Endodermal cell (in vitro differentiated cells): ENCODE data around the gene VWCE. TPM values are rescaled to one million over a fixed set of nuclear protein-coding genes. Genes with fewer than 3 reads are reported as not detected.

Experiments used
- DNase-seq: peaks from one replicate; pipeline ENCODE4 v3.0.0-alpha.2; 2017
- H3K27ac ChIP-seq: 2 replicates; pipeline ENCODE4 v1.5.1; 2013; ENCODE audit warnings: mild to moderate bottlenecking, low read depth, low read length, moderate library complexity
- H3K27me3 ChIP-seq: 2 replicates; pipeline ENCODE4 v1.6.1; 2013; ENCODE audit warnings: mild to moderate bottlenecking, low read length, moderate library complexity; ENCODE audit not compliant: insufficient read depth, control insufficient read depth, poor library complexity, severe bottlenecking
- H3K36me3 ChIP-seq: 2 replicates; pipeline ENCODE4 v1.7.0; 2013; ENCODE audit warnings: mild to moderate bottlenecking, low read length, moderate library complexity; ENCODE audit not compliant: control insufficient read depth, insufficient read depth
- H3K4me1 ChIP-seq: one replicate; pipeline ENCODE4 v1.7.0; 2013; ENCODE audit warnings: low read length; ENCODE audit not compliant: control insufficient read depth, insufficient read depth
- H3K4me3 ChIP-seq: 2 replicates; pipeline ENCODE4 v1.5.1; 2013; ENCODE audit warnings: mild to moderate bottlenecking, low read length, moderate library complexity
- H3K9ac ChIP-seq: 2 replicates; pipeline ENCODE4 v1.6.1; 2013; ENCODE audit warnings: mild to moderate bottlenecking, low read length, moderate library complexity; ENCODE audit not compliant: poor library complexity, severe bottlenecking; ENCODE audit errors: extremely low read depth
- H3K9me3 ChIP-seq: 2 replicates; pipeline ENCODE4 v1.6.1; 2013; ENCODE audit warnings: mild to moderate bottlenecking, low read length, moderate library complexity; ENCODE audit not compliant: control insufficient read depth
- H3K27ac Mint-ChIP-seq: 2 replicates; pipeline ENCODE4 v1.8.0; 2020; ENCODE audit warnings: mixed read lengths
- H3K27me3 Mint-ChIP-seq: 2 replicates; pipeline ENCODE4 v1.8.0; 2021; ENCODE audit warnings: mild to moderate bottlenecking, mixed read lengths; ENCODE audit not compliant: insufficient read depth
- H3K36me3 Mint-ChIP-seq: 2 replicates; pipeline ENCODE4 v1.8.0; 2020; ENCODE audit warnings: low read depth, mixed read lengths
- H3K4me1 Mint-ChIP-seq: 2 replicates; pipeline ENCODE4 v1.8.0; 2020; ENCODE audit warnings: mixed read lengths
- H3K4me3 Mint-ChIP-seq: 2 replicates; pipeline ENCODE4 v1.8.0; 2020; ENCODE audit warnings: mild to moderate bottlenecking, moderate library complexity, mixed read lengths
- H3K9me3 Mint-ChIP-seq: 2 replicates; pipeline ENCODE4 v1.8.0; 2020; ENCODE audit warnings: mild to moderate bottlenecking, mixed read lengths
- whole genome bisulfite sequencing, 2 experiments: methylation state at CpG; one replicate each; pipeline versions ENCODE4 v1.1.5 to v1.1.7; 2013; ENCODE audit warnings: missing lambda C conversion rate in 2 of 2, mixed read lengths in 1 of 2; ENCODE audit not compliant: insufficient coverage in 1 of 2, insufficient read length in 1 of 2; 5-methylcytosine and 5-hydroxymethylcytosine counted together
- total RNA-seq, 2 donors: library from RNA; stranded (reverse); fragmentation: NEBNext Ultra II Directional in 1 of 2; extraction: Animal tissue kit (Norgen Biotek cat#: 25700) in 1 of 2; gene quantifications; 2 replicates in 1 of 2; 3 replicates in 1 of 2; pipeline ENCODE4 v1.2.1, GENCODE V29; 2021
- TF ChIP-seq, protein P1 (sequence below): fragments of 200-600 bp; sonication (generic); conservative IDR thresholded peaks from 2 replicates; pipeline ENCODE4 v1.5.0; 2021; ENCODE audit warnings: antibody characterized with exemption, mild to moderate bottlenecking

Gene VWCE
- total RNA-seq, 2 donors from 2014 or later = 7.2 to 13.3 TPM

DNA sequence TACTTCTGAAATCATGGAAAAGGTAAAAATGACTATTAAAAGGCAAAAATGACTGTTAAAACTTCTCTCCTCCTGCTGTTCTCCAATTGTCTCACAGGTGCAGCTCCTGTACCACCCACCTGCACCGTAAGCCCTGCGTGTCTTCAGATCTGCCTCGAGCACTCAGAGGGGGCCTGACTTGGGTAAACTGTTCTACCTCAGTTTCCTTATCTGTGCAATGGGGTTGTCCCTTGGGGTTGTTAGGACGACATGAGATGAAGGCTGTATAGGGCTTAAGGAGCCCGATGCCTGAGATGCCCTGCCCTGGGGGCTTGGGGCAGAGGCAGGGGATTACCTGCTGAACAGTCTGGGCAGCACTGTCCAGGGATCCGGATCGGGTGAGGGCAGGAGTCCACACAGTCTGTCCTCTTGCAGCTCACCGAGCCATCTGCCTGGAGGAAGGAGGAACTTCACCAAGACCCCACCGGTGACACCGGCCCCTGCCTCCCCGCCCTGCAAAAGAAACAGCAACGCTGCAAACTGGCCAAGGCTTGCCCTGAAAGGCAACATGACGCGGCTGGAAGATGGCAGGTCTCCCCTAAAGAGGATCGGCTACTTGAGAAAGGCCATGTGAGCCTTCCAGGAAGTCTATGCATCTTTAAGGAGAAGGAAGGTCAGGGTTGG lies 26.4 kb downstream of the VWCE start:
- Mint-ChIP-seq H3K27me3 (no peaks in the 10 kb centered on the region), H3K4me1 (no peaks in the 10 kb centered on the region), H3K9me3 (no peaks in the 10 kb centered on the region), H3K36me3 (peaks cover 13% of the 10 kb centered on the region), H3K4me3 (no peak overlapping the region), H3K27ac (no peak overlapping the region)
- H3K27ac ChIP-seq = no peak overlapping the region
- H3K27me3 ChIP-seq = no peaks in the 10 kb centered on the region
- TF ChIP-seq, protein P1, sequence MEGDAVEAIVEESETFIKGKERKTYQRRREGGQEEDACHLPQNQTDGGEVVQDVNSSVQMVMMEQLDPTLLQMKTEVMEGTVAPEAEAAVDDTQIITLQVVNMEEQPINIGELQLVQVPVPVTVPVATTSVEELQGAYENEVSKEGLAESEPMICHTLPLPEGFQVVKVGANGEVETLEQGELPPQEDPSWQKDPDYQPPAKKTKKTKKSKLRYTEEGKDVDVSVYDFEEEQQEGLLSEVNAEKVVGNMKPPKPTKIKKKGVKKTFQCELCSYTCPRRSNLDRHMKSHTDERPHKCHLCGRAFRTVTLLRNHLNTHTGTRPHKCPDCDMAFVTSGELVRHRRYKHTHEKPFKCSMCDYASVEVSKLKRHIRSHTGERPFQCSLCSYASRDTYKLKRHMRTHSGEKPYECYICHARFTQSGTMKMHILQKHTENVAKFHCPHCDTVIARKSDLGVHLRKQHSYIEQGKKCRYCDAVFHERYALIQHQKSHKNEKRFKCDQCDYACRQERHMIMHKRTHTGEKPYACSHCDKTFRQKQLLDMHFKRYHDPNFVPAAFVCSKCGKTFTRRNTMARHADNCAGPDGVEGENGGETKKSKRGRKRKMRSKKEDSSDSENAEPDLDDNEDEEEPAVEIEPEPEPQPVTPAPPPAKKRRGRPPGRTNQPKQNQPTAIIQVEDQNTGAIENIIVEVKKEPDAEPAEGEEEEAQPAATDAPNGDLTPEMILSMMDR = no peak
- no peak for DNase-seq
- no peaks in the 10 kb centered on the region for H3K4me1 ChIP-seq
- no peak overlapping the region for H3K4me3 ChIP-seq
- H3K36me3 ChIP-seq = no peaks in the 10 kb centered on the region
- H3K9ac ChIP-seq = no peak overlapping the region
- WGBS, 2 experiments = 90 to 97% methylated on average over 9 to 15 of the region's 15 CpGs
- no peaks in the 10 kb centered on the region for H3K9me3 ChIP-seq

DNA sequence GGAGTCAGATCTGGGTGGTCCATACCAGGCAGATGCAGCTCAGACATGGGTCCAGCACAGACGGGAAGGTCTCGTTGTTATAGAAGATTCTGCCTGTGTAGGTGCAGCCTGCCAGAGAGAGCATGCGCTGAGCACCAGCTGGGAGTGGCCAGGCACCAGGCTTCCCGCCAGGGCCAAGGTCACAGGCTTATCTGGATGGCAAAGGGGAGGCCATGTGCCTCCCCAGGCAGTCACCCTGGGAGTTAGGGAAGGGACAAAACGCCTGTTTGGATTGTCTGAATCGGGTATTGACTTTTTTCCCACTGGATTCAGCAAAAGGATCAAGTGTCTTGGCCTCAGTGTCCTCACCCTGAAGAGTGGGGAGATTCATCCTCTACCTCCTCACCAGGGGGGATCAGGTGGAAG lies 27.7 kb downstream of the VWCE start:
- H3K27ac Mint-ChIP-seq = no peak overlapping the region
- TF ChIP-seq, protein P1 = no peak
- no peak overlapping the region for H3K4me3 Mint-ChIP-seq
- Histone ChIP-seq H3K4me3 (no peak overlapping the region), H3K4me1 (no peaks in the 10 kb centered on the region), H3K9ac (no peak overlapping the region), H3K27ac (no peak overlapping the region), H3K36me3 (no peaks in the 10 kb centered on the region), H3K9me3 (no peaks in the 10 kb centered on the region), H3K27me3 (no peaks in the 10 kb centered on the region)
- H3K27me3 Mint-ChIP-seq = no peaks in the 10 kb centered on the region
- peaks cover 13% of the 10 kb centered on the region for H3K36me3 Mint-ChIP-seq
- H3K4me1 Mint-ChIP-seq = no peaks in the 10 kb centered on the region
- DNase-seq = no peak
- no peaks in the 10 kb centered on the region for H3K9me3 Mint-ChIP-seq
- WGBS, 2 experiments = 89 to 90% methylated on average over 6 of the region's 6 CpGs

DNA sequence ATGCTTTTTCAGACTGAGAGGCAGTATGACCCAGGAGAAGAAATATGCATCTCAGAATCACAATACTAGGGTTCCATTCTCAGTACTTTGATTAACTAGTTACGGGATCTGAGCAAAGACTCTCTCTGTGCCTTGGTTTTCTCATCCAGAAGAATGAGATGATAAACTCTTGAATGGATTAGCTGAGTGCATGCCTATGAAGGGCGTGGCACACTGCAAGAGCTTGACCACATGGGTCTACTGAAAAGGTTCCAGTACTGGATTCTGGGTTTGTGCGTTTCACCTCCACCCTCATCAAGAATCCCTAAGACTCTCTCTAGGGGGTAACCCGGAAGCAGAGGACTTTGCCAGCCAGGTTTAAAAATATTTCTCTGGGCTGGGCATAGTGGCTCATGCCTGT lies 28.5 kb downstream of the VWCE start:
- Histone ChIP-seq H3K9ac (no peak overlapping the region), H3K27me3 (no peaks in the 10 kb centered on the region), H3K4me3 (no peak overlapping the region), H3K36me3 (no peaks in the 10 kb centered on the region), H3K4me1 (no peaks in the 10 kb centered on the region), H3K9me3 (no peaks in the 10 kb centered on the region), H3K27ac (no peak overlapping the region)
- TF ChIP-seq, protein P1 = no peak
- DNase-seq = no peak
- Mint-ChIP-seq H3K27ac (no peak overlapping the region), H3K27me3 (no peaks in the 10 kb centered on the region), H3K9me3 (no peaks in the 10 kb centered on the region), H3K4me1 (no peaks in the 10 kb centered on the region), H3K36me3 (peaks cover 13% of the 10 kb centered on the region), H3K4me3 (no peak overlapping the region)
- 92 to 95% methylated on average over 4 of the region's 4 CpGs for WGBS, 2 experiments
